ENCODE data around the gene SLC43A3. TPM values are rescaled to one million over a fixed set of nuclear protein-coding genes. Genes with fewer than 3 reads are reported as not detected.

SLC43A3 gene
- total and polyA plus RNA-seq, 2 of the 4 experiments (the other 2 are of a cell fraction) = 12.7 to 21.1 TPM

DNA sequence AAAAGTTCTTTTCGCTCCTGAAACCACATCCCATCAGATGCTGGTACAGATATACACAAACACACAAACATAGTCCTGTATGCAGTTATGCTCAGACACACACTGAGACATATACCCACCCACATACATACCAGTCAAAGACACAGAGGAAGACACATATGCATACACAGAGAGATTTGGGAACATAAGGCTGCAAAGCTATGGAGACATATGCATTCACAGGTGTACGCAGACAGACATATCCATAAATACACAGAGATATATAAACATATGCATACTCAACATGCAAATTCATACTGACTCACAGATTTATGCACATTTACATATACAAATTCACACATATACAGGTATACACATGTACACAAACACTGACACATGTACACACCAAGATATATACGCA, 52.0 kb downstream of the SLC43A3 start:
- Histone ChIP-seq H4K8ac (ENCODE audit: low read depth in 2 of 2, low read length in 2 of 2) (no peak overlapping the region), H2BK15ac (ENCODE audit: low read depth, low read length) (no peak overlapping the region), H3K56ac (ENCODE audit: extremely low read depth, insufficient read depth, low read length) (no peak overlapping the region), H3K14ac (replicated peaks; ENCODE audit: low read depth, low read length) (no peak overlapping the region), H4K20me1 (ENCODE audit: insufficient read depth, low read length) (0 out of 2 replicates have a peak, but pooled peaks cover 6% of the 10 kb centered on the region), H2BK120ac (ENCODE audit: low read depth, low read length) (no peak overlapping the region), H3K4me2 (ENCODE audit: low read depth, low read length) (no peak overlapping the region), H3K4ac (ENCODE audit: low read depth, low read length) (no peak overlapping the region), H3K4me3 (ENCODE audit: insufficient read depth, low read depth, low read length) (no peak overlapping the region), H2BK5ac (ENCODE audit: low read depth, low read length, poor library complexity, severe bottlenecking) (no peak overlapping the region), H3K9me1 (ENCODE audit: insufficient read depth, low read length) (no peaks in the 10 kb centered on the region), H2AFZ (replicated peaks; ENCODE audit: low read length, poor library complexity) (no peak overlapping the region), H3K27me3 (ENCODE audit: control insufficient read depth, insufficient read depth, low read length) (peaks cover 2% of the 10 kb centered on the region; the same call in 1 of the 2 replicates), H3K18ac (ENCODE audit: low read depth, low read length) (no peak overlapping the region), H3K79me1 (ENCODE audit: low read depth in 1 of 2, low read length in 2 of 2) (no peaks in the 10 kb centered on the region), H3K23ac (ENCODE audit: low read depth, low read length) (no peak overlapping the region), H4K91ac (ENCODE audit: insufficient read depth, low read depth, low read length) (no peak overlapping the region), H2AK5ac (ENCODE audit: low read depth, low read length) (no peak overlapping the region), H2BK20ac (ENCODE audit: low read depth, low read length) (no peak overlapping the region), H3K9me3 (ENCODE audit: control insufficient read depth, insufficient read depth, low read length) (no peaks in the 10 kb centered on the region), H4K5ac (ENCODE audit: low read depth, low read length) (no peak overlapping the region), H3K4me1 (ENCODE audit: control insufficient read depth, insufficient read depth, low read length) (no peaks in the 10 kb centered on the region), H3K27ac (ENCODE audit: insufficient read depth, low read length) (no peak overlapping the region), H3K9ac (ENCODE audit: low read depth, low read length) (no peak overlapping the region), H2AK9ac (replicated peaks; ENCODE audit: low read depth, low read length, poor library complexity) (no peak overlapping the region), H3K36me3 (ENCODE audit: control insufficient read depth, insufficient read depth, low read length) (no peaks in the 10 kb centered on the region)
- TF ChIP-seq, protein P1, sequence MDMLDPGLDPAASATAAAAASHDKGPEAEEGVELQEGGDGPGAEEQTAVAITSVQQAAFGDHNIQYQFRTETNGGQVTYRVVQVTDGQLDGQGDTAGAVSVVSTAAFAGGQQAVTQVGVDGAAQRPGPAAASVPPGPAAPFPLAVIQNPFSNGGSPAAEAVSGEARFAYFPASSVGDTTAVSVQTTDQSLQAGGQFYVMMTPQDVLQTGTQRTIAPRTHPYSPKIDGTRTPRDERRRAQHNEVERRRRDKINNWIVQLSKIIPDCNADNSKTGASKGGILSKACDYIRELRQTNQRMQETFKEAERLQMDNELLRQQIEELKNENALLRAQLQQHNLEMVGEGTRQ (IDR thresholded peaks at IDR 0.05; ENCODE audit: low read depth, low read length) = no peak
- no peak for TF ChIP-seq RFX5 (IDR thresholded peaks at IDR 0.05; ENCODE audit: low read depth, low read length)
- no peak for TF ChIP-seq MAFK (IDR thresholded peaks at IDR 0.05; ENCODE audit: low read depth, low read length)
- TF ChIP-seq CHD1 (IDR thresholded peaks at IDR 0.05; ENCODE audit: low read depth, low read length) = no peak
- no peak for TF ChIP-seq SMC3 (IDR thresholded peaks at IDR 0.05; ENCODE audit: low read depth, low read length)
- BruUV-seq (replicated peaks) = no TSS peak
- 88% methylated on average over 1 of the region's 3 CpGs; no CpG with 5 or more reads in 1 of the 2 experiments for WGBS, 2 experiments (ENCODE audit: extremely low coverage in 2 of 2, insufficient read length in 1 of 2)
- dilution Hi-C loops (cut with HindIII; ENCODE audit: low sequenced_read_pairs, unreplicated experiment) (no loop called here), in situ Hi-C loops (cut with MboI; ENCODE audit: low sequenced_read_pairs) (loop anchor here (25.0 kb wide), 1 partner anchor 538 kb away; no protein-coding TSS in a partner anchor), intact Hi-C loops (cut with micrococcal nuclease) (no loop called here)
- ATAC-seq (ENCODE audit: low read depth) (no peak), DNase-seq (no peak)
- POLR2A ChIA-PET (ENCODE audit: unreplicated experiment) = no interaction called here
- CTCF ChIA-PET = no interaction called here

Data from IMR-90 (cell line).